GM23338 (cell line): ENCODE measurements around the gene ANKRD13C. TPM values are rescaled to one million over a fixed set of nuclear protein-coding genes. Genes with fewer than 3 reads are reported as not detected.

Experiments
- ATAC-seq: fragments of 200-7000 bp; cut with Tn5 transposase; 3 replicates; pipeline ENCODE4 v1.9.1; 2020
- DNase-seq: peaks from one replicate; pipeline ENCODE4 v3.0.0-alpha.2; 2015; ENCODE audit warnings: low spot score
- H2AFZ ChIP-seq: fragments of 200-600 bp; sonication (generic); 2 replicates; pipeline ENCODE4 v1.8.0; 2016; ENCODE audit warnings: antibody characterized with exemption, mild to moderate bottlenecking, moderate library complexity
- H3F3A ChIP-seq: fragments of 200-600 bp; sonication (generic); replicated peaks from 2 replicates; pipeline ENCODE4 v1.8.0; 2017; ENCODE audit warnings: antibody characterized with exemption, mixed run types, low read depth
- H3K27ac ChIP-seq: fragments of 200-600 bp; sonication (generic); 2 replicates; pipeline ENCODE4 v1.6.1; 2016; ENCODE audit warnings: low read depth
- H3K27me3 ChIP-seq: fragments of 200-600 bp; sonication (generic); 2 replicates; pipeline ENCODE4 v1.8.0; 2016; ENCODE audit warnings: mild to moderate bottlenecking, mixed run types, moderate library complexity; ENCODE audit not compliant: insufficient read depth
- H3K36me3 ChIP-seq: fragments of 200-600 bp; sonication (generic); 2 replicates; pipeline ENCODE4 v1.8.0; 2016; ENCODE audit warnings: mild to moderate bottlenecking; ENCODE audit not compliant: insufficient read depth
- H3K4me1 ChIP-seq: fragments of 200-600 bp; sonication (generic); 2 replicates; pipeline ENCODE4 v1.8.0; 2016; ENCODE audit warnings: mild to moderate bottlenecking, moderate library complexity; ENCODE audit not compliant: insufficient read depth
- H3K4me2 ChIP-seq: fragments of 200-600 bp; sonication (generic); 2 replicates; pipeline ENCODE4 v1.7.1; 2017; ENCODE audit warnings: mixed run types
- H3K4me3 ChIP-seq: fragments of 200-600 bp; sonication (generic); 2 replicates; pipeline ENCODE4 v1.6.1; 2016; ENCODE audit warnings: mixed run types
- H3K79me2 ChIP-seq: fragments of 200-600 bp; sonication (generic); replicated peaks from 2 replicates; pipeline ENCODE4 v1.8.0; 2017; ENCODE audit warnings: mild to moderate bottlenecking; ENCODE audit not compliant: insufficient read depth
- H3K9me2 ChIP-seq: fragments of 200-600 bp; sonication (generic); 2 replicates; pipeline ENCODE4 v1.8.0; 2017; ENCODE audit not compliant: insufficient read depth
- H4K20me1 ChIP-seq: fragments of 200-600 bp; sonication (generic); replicated peaks from 2 replicates; pipeline ENCODE4 v1.8.0; 2017; ENCODE audit warnings: mild to moderate bottlenecking; ENCODE audit not compliant: insufficient read depth
- H3K27ac Mint-ChIP-seq: 2 replicates; pipeline ENCODE4 v1.8.0; 2020; ENCODE audit warnings: inconsistent platforms, mild to moderate bottlenecking, moderate library complexity, mixed read lengths
- H3K27me3 Mint-ChIP-seq: 3 replicates; pipeline ENCODE4 v1.8.0; 2022; ENCODE audit warnings: low read depth, mild to moderate bottlenecking, moderate library complexity, mixed read lengths, inconsistent platforms; ENCODE audit not compliant: insufficient read depth, poor library complexity
- H3K36me3 Mint-ChIP-seq: 3 replicates; pipeline ENCODE4 v1.8.0; 2021; ENCODE audit warnings: low read depth, mild to moderate bottlenecking, inconsistent platforms, moderate library complexity, mixed read lengths
- H3K4me1 Mint-ChIP-seq: 3 replicates; pipeline ENCODE4 v1.8.0; 2020; ENCODE audit warnings: mild to moderate bottlenecking, inconsistent platforms, mixed read lengths
- H3K4me3 Mint-ChIP-seq: 3 replicates; pipeline ENCODE4 v1.8.0; 2021; ENCODE audit warnings: moderate library complexity, mild to moderate bottlenecking, inconsistent platforms, mixed read lengths
- H3K9me3 Mint-ChIP-seq: 3 replicates; pipeline ENCODE4 v1.8.0; 2020; ENCODE audit warnings: moderate library complexity, mild to moderate bottlenecking, inconsistent platforms, mixed read lengths
- CREB1 ChIP-seq: fragments of 250-450 bp; sonication (Bioruptor Pico); IDR thresholded peaks from 2 replicates; pipeline ENCODE4 v1.5.0; 2020; ENCODE audit warnings: low read depth, mild to moderate bottlenecking, moderate library complexity
- ETS1 ChIP-seq: IDR thresholded peaks from 2 replicates; pipeline ENCODE4 v1.6.1; 2016; ENCODE audit warnings: antibody characterized with exemption
- EZH2 ChIP-seq: fragments of 200-600 bp; sonication (generic); IDR thresholded peaks from one replicate; pipeline ENCODE4 v1.8.0; 2017; ENCODE audit warnings: antibody characterized with exemption, mild to moderate bottlenecking, low read depth; ENCODE audit not compliant: unreplicated experiment
- EZH2phosphoT487 ChIP-seq: fragments of 200-600 bp; sonication (generic); IDR thresholded peaks from one replicate; pipeline ENCODE4 v1.8.1; 2018; ENCODE audit warnings: antibody characterized with exemption; ENCODE audit not compliant: unreplicated experiment
- JUNB ChIP-seq: IDR thresholded peaks from one replicate; pipeline ENCODE4 v1.6.1; 2016; ENCODE audit warnings: antibody characterized with exemption; ENCODE audit not compliant: unreplicated experiment
- NANOG ChIP-seq: IDR thresholded peaks from 2 replicates; pipeline ENCODE4 v1.6.1; 2016; ENCODE audit warnings: antibody characterized with exemption, borderline replicate concordance
- POLR2AphosphoS5 ChIP-seq: IDR thresholded peaks from 2 replicates; pipeline ENCODE4 v1.6.1; 2016; ENCODE audit warnings: antibody characterized with exemption, low read depth
- REST ChIP-seq: IDR thresholded peaks from one replicate; pipeline ENCODE4 v1.6.1; 2018; ENCODE audit warnings: antibody characterized with exemption; ENCODE audit not compliant: unreplicated experiment
- STAT1 ChIP-seq: IDR thresholded peaks from one replicate; pipeline ENCODE4 v1.6.1; 2016; ENCODE audit warnings: antibody characterized with exemption; ENCODE audit not compliant: unreplicated experiment
- ZNF114 ChIP-seq: fragments of 250-450 bp; sonication (Bioruptor Pico); IDR thresholded peaks from 2 replicates; pipeline ENCODE4 v1.5.0; 2020; ENCODE audit warnings: mild to moderate bottlenecking, moderate library complexity
- ZNF331 ChIP-seq: fragments of 250-450 bp; sonication (Bioruptor Pico); IDR thresholded peaks from 2 replicates; pipeline ENCODE4 v1.5.0; 2020; ENCODE audit warnings: low read depth, mild to moderate bottlenecking, moderate library complexity
- ZNF462 ChIP-seq: fragments of 250-450 bp; sonication (Bioruptor Pico); IDR thresholded peaks from 2 replicates; pipeline ENCODE4 v1.5.0; 2020; ENCODE audit warnings: mild to moderate bottlenecking, moderate library complexity
- polyA plus RNA-seq: library from polyadenylated mRNA; unstranded; fragments of >200 nt; fragmentation: Nextera tagmentation; extraction: Ambion mirVana; gene quantifications from 2 replicates; pipeline ENCODE4 v1.2.1, GENCODE V29; 2016
- total RNA-seq: library from RNA; depleted of rRNA; stranded (reverse); fragments of >200 nt; shearing (Covaris generic); gene quantifications from 2 replicates; pipeline ENCODE4 v1.2.3, GENCODE V29; 2014

Gene ANKRD13C
- total and polyA plus RNA-seq, 2 experiments from 2014 or later = 12.3 to 32.5 TPM

GRCh38 chr1:70403759-70404158, 49.2 kb upstream of the ANKRD13C start:
- Mint-ChIP-seq H3K27ac (peak overlapping the region; percentile 54), H3K27me3 (peaks cover 4% of the 10 kb centered on the region), H3K4me1 (peaks cover 13% of the 10 kb centered on the region; the same call in 2 of the 3 replicates), H3K4me3 (no peak overlapping the region), H3K9me3 (no peaks in the 10 kb centered on the region), H3K36me3 (no peaks in the 10 kb centered on the region)
- H3K4me3 ChIP-seq = no peak overlapping the region
- no peaks in the 10 kb centered on the region for H3F3A ChIP-seq
- peak overlapping the region; percentile 72; the same call in 1 of the 2 replicates for H3K27ac ChIP-seq
- no peaks in the 10 kb centered on the region for H3K79me2 ChIP-seq
- H3K4me1 ChIP-seq = no peaks in the 10 kb centered on the region
- no peaks in the 10 kb centered on the region for H3K9me2 ChIP-seq
- no peaks in the 10 kb centered on the region for H3K27me3 ChIP-seq
- TF ChIP-seq ZNF331 (CRISPR knock-in tag) (no peak), POLR2AphosphoS5 (no peak)
- no peaks in the 10 kb centered on the region for H4K20me1 ChIP-seq
- peak; percentile 23 for DNase-seq
- ATAC-seq = peak; percentile 88
- peak overlapping the region; percentile 86; the same call in 1 of the 2 replicates for H2AFZ ChIP-seq
- no peak overlapping the region for H3K4me2 ChIP-seq
- no peaks in the 10 kb centered on the region for H3K36me3 ChIP-seq

GRCh38 chr1:70401974-70402373, 47.5 kb upstream of the ANKRD13C start:
- Histone ChIP-seq H3K79me2 (no peaks in the 10 kb centered on the region), H3K9me2 (no peaks in the 10 kb centered on the region), H3K4me3 (no peak overlapping the region), H3K27ac (no peak overlapping the region), H3K4me2 (no peak overlapping the region), H3K36me3 (no peaks in the 10 kb centered on the region), H3K27me3 (no peaks in the 10 kb centered on the region), H2AFZ (no peak overlapping the region), H3K4me1 (no peaks in the 10 kb centered on the region), H4K20me1 (no peaks in the 10 kb centered on the region), H3F3A (no peaks in the 10 kb centered on the region)
- H3K9me3 Mint-ChIP-seq = no peaks in the 10 kb centered on the region
- H3K4me1 Mint-ChIP-seq = peaks cover 13% of the 10 kb centered on the region; the same call in 2 of the 3 replicates
- ATAC-seq = no peak
- DNase-seq = no peak
- H3K36me3 Mint-ChIP-seq = no peaks in the 10 kb centered on the region
- no peak overlapping the region for H3K4me3 Mint-ChIP-seq
- peaks cover 7% of the 10 kb centered on the region for H3K27me3 Mint-ChIP-seq
- no peak overlapping the region for H3K27ac Mint-ChIP-seq
- TF ChIP-seq NANOG (no peak), JUNB (no peak), REST (no peak), POLR2AphosphoS5 (no peak), ETS1 (no peak), CREB1 (CRISPR knock-in tag) (no peak), ZNF331 (CRISPR knock-in tag) (no peak), ZNF114 (CRISPR knock-in tag) (no peak), STAT1 (no peak), ZNF462 (CRISPR knock-in tag) (no peak), EZH2 (no peak), EZH2phosphoT487 (no peak)
